Measurements from ENCODE around the gene GATAD1. TPM values are rescaled to one million over a fixed set of nuclear protein-coding genes. Genes with fewer than 3 reads are reported as not detected.
"Not testable (repeated sequence)": the region's sequence is repeated elsewhere in the genome, so short reads cannot be mapped to it uniquely, and the experiment has no call there.

The GATAD1 gene
- total RNA-seq, 2 donors from 2014 or later = 44.0 to 72.3 TPM

- H3K4me1 ChIP-seq (ENCODE audit: control insufficient read depth in 1 of 2, low read depth in 2 of 2) = no peaks in the 10 kb centered on the region
- H3K36me3 ChIP-seq = no peaks in the 10 kb centered on the region
- ATAC-seq (ENCODE audit: insufficient number of reproducible peaks, low FRiP score, low read depth) = no peak
- TF ChIP-seq CTCF (IDR thresholded peaks at IDR 0.05) = no peak
- no peak overlapping the region for H3K4me3 ChIP-seq
- H3K27ac ChIP-seq = no peak overlapping the region
- no peaks in the 10 kb centered on the region for H3K9me3 ChIP-seq
- H3K27me3 ChIP-seq (replicated peaks; ENCODE audit: insufficient read depth) = no peaks in the 10 kb centered on the region
- DNase-seq (ENCODE audit: low spot score) = no peak
Observed at GRCh38 chr7:92478095-92478494, 30.8 kb downstream of the GATAD1 start.

GRCh38 chr7:92478711-92479110 is 31.4 kb downstream of the GATAD1 start:
- no peaks in the 10 kb centered on the region for H3K9me3 ChIP-seq
- H3K27me3 ChIP-seq (replicated peaks; ENCODE audit: insufficient read depth) = no peaks in the 10 kb centered on the region
- H3K4me1 ChIP-seq (ENCODE audit: control insufficient read depth in 1 of 2, low read depth in 2 of 2) = no peaks in the 10 kb centered on the region
- no peaks in the 10 kb centered on the region for H3K36me3 ChIP-seq
- DNase-seq (ENCODE audit: low spot score) (no peak), ATAC-seq (ENCODE audit: insufficient number of reproducible peaks, low FRiP score, low read depth) (no peak)
- H3K27ac ChIP-seq = no peak overlapping the region
- H3K4me3 ChIP-seq = no peak overlapping the region
- no peak for TF ChIP-seq CTCF (IDR thresholded peaks at IDR 0.05)

- not testable (repeated sequence) for DNase-seq (ENCODE audit: low spot score); H3K36me3 ChIP-seq; H3K27me3 ChIP-seq (replicated peaks; ENCODE audit: insufficient read depth); H3K4me3 ChIP-seq; H3K27ac ChIP-seq; H3K4me1 ChIP-seq (ENCODE audit: control insufficient read depth in 1 of 2, low read depth in 2 of 2); ATAC-seq (ENCODE audit: insufficient number of reproducible peaks, low FRiP score, low read depth); H3K9me3 ChIP-seq
Observed at GRCh38 chr7:92479146-92479545, 31.9 kb downstream of the GATAD1 start.

GRCh38 chr7:92483624-92484023 is 36.3 kb downstream of the GATAD1 start:
- H3K9me3 ChIP-seq; DNase-seq (ENCODE audit: low spot score); H3K27ac ChIP-seq; H3K4me1 ChIP-seq (ENCODE audit: control insufficient read depth in 1 of 2, low read depth in 2 of 2); ATAC-seq (ENCODE audit: insufficient number of reproducible peaks, low FRiP score, low read depth); H3K27me3 ChIP-seq (replicated peaks; ENCODE audit: insufficient read depth); H3K4me3 ChIP-seq: not testable (repeated sequence)
- peaks cover 14% of the 10 kb centered on the region for H3K36me3 ChIP-seq

- not testable (repeated sequence) for H3K27ac ChIP-seq; H3K4me1 ChIP-seq (ENCODE audit: control insufficient read depth in 1 of 2, low read depth in 2 of 2); H3K9me3 ChIP-seq; ATAC-seq (ENCODE audit: insufficient number of reproducible peaks, low FRiP score, low read depth); DNase-seq (ENCODE audit: low spot score); H3K4me3 ChIP-seq; H3K27me3 ChIP-seq (replicated peaks; ENCODE audit: insufficient read depth)
- H3K36me3 ChIP-seq = peaks cover 18% of the 10 kb centered on the region
Observed at GRCh38 chr7:92484226-92484625, 36.9 kb downstream of the GATAD1 start.

GRCh38 chr7:92485267-92485892 is 38.1 kb downstream of the GATAD1 start:
- no peaks in the 10 kb centered on the region for H3K4me1 ChIP-seq (ENCODE audit: control insufficient read depth in 1 of 2, low read depth in 2 of 2)
- no peaks in the 10 kb centered on the region for H3K27me3 ChIP-seq (replicated peaks; ENCODE audit: insufficient read depth)
- TF ChIP-seq CTCF (IDR thresholded peaks at IDR 0.05) = no peak
- no peak for DNase-seq (ENCODE audit: low spot score)
- H3K36me3 ChIP-seq = peaks cover 28% of the 10 kb centered on the region
- no peak overlapping the region for H3K27ac ChIP-seq
- ATAC-seq (ENCODE audit: insufficient number of reproducible peaks, low FRiP score, low read depth) = no peak
- no peaks in the 10 kb centered on the region for H3K9me3 ChIP-seq
- no peak overlapping the region for H3K4me3 ChIP-seq

- DNase-seq (ENCODE audit: low spot score) (no peak), ATAC-seq (ENCODE audit: insufficient number of reproducible peaks, low FRiP score, low read depth) (no peak)
- TF ChIP-seq CTCF (IDR thresholded peaks at IDR 0.05) = no peak
- Histone ChIP-seq H3K4me3 (no peak overlapping the region), H3K36me3 (peaks cover 33% of the 10 kb centered on the region), H3K4me1 (ENCODE audit: control insufficient read depth in 1 of 2, low read depth in 2 of 2) (no peaks in the 10 kb centered on the region), H3K27ac (no peak overlapping the region), H3K27me3 (replicated peaks; ENCODE audit: insufficient read depth) (no peaks in the 10 kb centered on the region), H3K9me3 (no peaks in the 10 kb centered on the region)
Observed at GRCh38 chr7:92485974-92486373, 38.7 kb downstream of the GATAD1 start.
